Bronchial epithelial cell (primary cell): ENCODE data around the gene MS4A18. TPM values are rescaled to one million over a fixed set of nuclear protein-coding genes. Genes with fewer than 3 reads are reported as not detected.

Experiments
- DNase-seq: peaks from one replicate; pipeline ENCODE4 v3.0.0-alpha.2; 2010; ENCODE audit warnings: low read depth
- FAIRE-seq: peaks from 2 replicates; lab custom pipeline; 2011; peaks lifted over from hg19 to GRCh38; lab: Jason Lieb, UNC
- H3K27me3 ChIP-seq: 2 replicates; pipeline ENCODE4 v1.5.1; 2011; ENCODE audit warnings: low read length; ENCODE audit not compliant: control insufficient read depth, insufficient read depth
- H3K36me3 ChIP-seq: 2 replicates; pipeline ENCODE4 v1.5.1; 2011; ENCODE audit warnings: low read length; ENCODE audit not compliant: control insufficient read depth, insufficient read depth
- H3K4me3 ChIP-seq: 2 replicates; pipeline ENCODE4 v1.5.1; 2011; ENCODE audit warnings: mild to moderate bottlenecking, low read depth, low read length, control low read depth
- total RNA-seq: library from RNA; depleted of rRNA; stranded (reverse); fragments of >200 nt; gene quantifications from 2 replicates; pipeline ENCODE4 v1.2.1, GENCODE V29; 2014
- TF ChIP-seq, protein P1 (sequence below): IDR thresholded peaks from 2 replicates; pipeline ENCODE4 v1.5.1; 2011; ENCODE audit warnings: mild to moderate bottlenecking, moderate library complexity, low read length, control low read depth, inconsistent platforms; ENCODE audit not compliant: insufficient read depth, severe bottlenecking

The MS4A18 gene
- total RNA-seq, 1 donor from 2014 or later: not detected

GRCh38 chr11:60782393-60783140 is 58.0 kb downstream of the MS4A18 start:
- DNase-seq: no peak
- TF ChIP-seq, protein P1, sequence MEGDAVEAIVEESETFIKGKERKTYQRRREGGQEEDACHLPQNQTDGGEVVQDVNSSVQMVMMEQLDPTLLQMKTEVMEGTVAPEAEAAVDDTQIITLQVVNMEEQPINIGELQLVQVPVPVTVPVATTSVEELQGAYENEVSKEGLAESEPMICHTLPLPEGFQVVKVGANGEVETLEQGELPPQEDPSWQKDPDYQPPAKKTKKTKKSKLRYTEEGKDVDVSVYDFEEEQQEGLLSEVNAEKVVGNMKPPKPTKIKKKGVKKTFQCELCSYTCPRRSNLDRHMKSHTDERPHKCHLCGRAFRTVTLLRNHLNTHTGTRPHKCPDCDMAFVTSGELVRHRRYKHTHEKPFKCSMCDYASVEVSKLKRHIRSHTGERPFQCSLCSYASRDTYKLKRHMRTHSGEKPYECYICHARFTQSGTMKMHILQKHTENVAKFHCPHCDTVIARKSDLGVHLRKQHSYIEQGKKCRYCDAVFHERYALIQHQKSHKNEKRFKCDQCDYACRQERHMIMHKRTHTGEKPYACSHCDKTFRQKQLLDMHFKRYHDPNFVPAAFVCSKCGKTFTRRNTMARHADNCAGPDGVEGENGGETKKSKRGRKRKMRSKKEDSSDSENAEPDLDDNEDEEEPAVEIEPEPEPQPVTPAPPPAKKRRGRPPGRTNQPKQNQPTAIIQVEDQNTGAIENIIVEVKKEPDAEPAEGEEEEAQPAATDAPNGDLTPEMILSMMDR: no peak
- Histone ChIP-seq H3K27me3 (peaks cover 2% of the 10 kb centered on the region), H3K36me3 (no peaks in the 10 kb centered on the region), H3K4me3 (no peak overlapping the region)
- FAIRE-seq: no peak

DNA sequence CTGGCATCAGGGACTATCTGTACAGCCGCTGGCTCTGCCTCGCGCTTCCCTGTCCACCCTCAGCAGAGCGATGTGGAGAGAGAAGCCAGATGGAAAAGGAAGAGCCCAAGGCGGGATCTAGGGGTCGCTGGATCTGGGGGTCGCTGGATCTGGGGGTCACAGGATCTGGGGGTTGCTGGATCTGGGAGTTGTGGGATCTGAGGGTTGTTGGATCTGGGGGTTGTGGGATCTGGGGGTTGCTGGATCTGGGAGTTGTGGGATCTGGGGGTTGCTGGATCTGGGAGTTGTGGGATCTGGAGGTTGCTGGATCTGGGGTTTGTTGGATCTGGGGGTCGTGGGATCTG is 58.6 kb downstream of the MS4A18 start:
- no peak overlapping the region for H3K4me3 ChIP-seq
- DNase-seq: no peak
- TF ChIP-seq, protein P1: no peak
- peaks cover 2% of the 10 kb centered on the region for H3K27me3 ChIP-seq
- FAIRE-seq: no peak
- H3K36me3 ChIP-seq: no peaks in the 10 kb centered on the region

- no peaks in the 10 kb centered on the region for H3K36me3 ChIP-seq
- no peak overlapping the region for H3K4me3 ChIP-seq
- DNase-seq (no peak), FAIRE-seq (no peak)
- peaks cover 2% of the 10 kb centered on the region for H3K27me3 ChIP-seq
- TF ChIP-seq, protein P1: no peak
Observed at GRCh38 chr11:60783911-60784310, 59.4 kb downstream of the MS4A18 start.

- H3K4me3 ChIP-seq: no peak within 1 kb of the TSS
- peaks cover under 1% of the 10 kb centered on the region for H3K27me3 ChIP-seq
- TF ChIP-seq, protein P1: no peak
- H3K36me3 ChIP-seq: no peaks in the 10 kb centered on the region
- FAIRE-seq: no peak
- DNase-seq: no peak
Observed at GRCh38 chr11:60785136-60785535, 60.6 kb downstream of the MS4A18 start, which contains the start of gene MS4A10. TSS of gene MS4A10 (plus strand) at chr11:60785333. CDS start at chr11:60790336, 5,003 bp downstream.

DNA sequence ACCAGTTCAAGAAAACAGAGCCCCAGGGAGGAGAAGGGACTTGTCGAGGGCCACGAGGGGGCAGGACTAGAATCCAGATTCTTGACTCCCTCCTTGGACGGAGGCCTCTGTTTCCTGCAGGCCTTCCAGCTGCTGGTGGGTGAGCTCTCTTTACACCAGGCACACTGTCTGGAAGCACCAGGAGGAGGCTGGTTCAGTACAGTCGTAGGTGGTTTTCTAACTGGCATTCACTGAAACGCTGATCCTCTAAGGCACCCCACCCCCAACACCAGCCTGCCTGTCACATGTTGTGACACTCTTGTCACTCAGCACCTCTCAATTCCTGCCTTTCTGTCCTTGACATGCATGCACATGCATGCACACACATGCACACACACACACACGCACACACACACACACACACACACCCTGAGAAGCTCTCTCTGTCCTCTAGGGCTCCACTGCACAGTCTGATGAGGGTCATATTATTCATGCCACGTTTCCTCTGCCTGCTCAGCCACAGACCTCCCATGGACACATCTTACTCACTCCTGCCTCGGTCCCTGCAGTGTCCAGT is 61.4 kb downstream of the MS4A18 start:
- no peak overlapping the region for H3K4me3 ChIP-seq
- H3K36me3 ChIP-seq: no peaks in the 10 kb centered on the region
- H3K27me3 ChIP-seq: no peaks in the 10 kb centered on the region
- FAIRE-seq (no peak), DNase-seq (no peak)
- TF ChIP-seq, protein P1: no peak
